Calu3 (cell line): ENCODE measurements around the gene ALDH9A1. TPM values are rescaled to one million over a fixed set of nuclear protein-coding genes. Genes with fewer than 3 reads are reported as not detected.
A peak's percentile ranks its signal among the peaks of the same experiment; 100 is the strongest.

Experiments used
- BruUV-seq: library from RNA; stranded (reverse); fragments of 400-500 nt; replicated peaks from 2 replicates; lab custom pipeline; 2021; lab: Mats Ljungman, UMichigan
- CTCF ChIA-PET: fragments of 300-600 bp; sonication (Branson Sonifier 250); formaldehyde crosslinking; loops from one replicate; lab custom pipeline; 2022; ENCODE audit warnings: antibody characterized with exemption; lab: Charles Lee
- DNase-seq: peaks from one replicate; pipeline ENCODE4 v3.0.0; 2022
- H3K27ac Mint-ChIP-seq: one replicate; pipeline ENCODE4 v1.8.0; 2022; ENCODE audit warnings: mixed read lengths; ENCODE audit not compliant: unreplicated experiment
- H3K27me3 Mint-ChIP-seq: one replicate; pipeline ENCODE4 v1.8.0; 2022; ENCODE audit warnings: mixed read lengths; ENCODE audit not compliant: unreplicated experiment
- H3K36me3 Mint-ChIP-seq: one replicate; pipeline ENCODE4 v1.8.0; 2022; ENCODE audit warnings: mild to moderate bottlenecking, moderate library complexity, mixed read lengths; ENCODE audit not compliant: insufficient read depth, unreplicated experiment
- H3K4me1 Mint-ChIP-seq: one replicate; pipeline ENCODE4 v1.8.0; 2022; ENCODE audit warnings: mild to moderate bottlenecking, low read depth, mixed read lengths; ENCODE audit not compliant: unreplicated experiment
- H3K4me3 Mint-ChIP-seq: one replicate; pipeline ENCODE4 v1.8.0; 2022; ENCODE audit warnings: mild to moderate bottlenecking, low read depth, moderate library complexity, mixed read lengths; ENCODE audit not compliant: unreplicated experiment
- H3K9me3 Mint-ChIP-seq: one replicate; pipeline ENCODE4 v1.8.0; 2022; ENCODE audit warnings: low read depth, mixed read lengths; ENCODE audit not compliant: unreplicated experiment
- intact Hi-C: fragments of 100-400 bp; cut with micrococcal nuclease; formaldehyde crosslinking; loops from one replicate; pipeline ENCODE4 v1.10.0; 2022; ENCODE audit not compliant: unreplicated experiment
- total RNA-seq: library from RNA; stranded (reverse); gene quantifications from 2 replicates; pipeline ENCODE4 v1.2.3, GENCODE V29; 2022
- TF ChIP-seq, protein P1 (sequence below): fragments of 200-600 bp; IDR thresholded peaks from one replicate; pipeline ENCODE4 v1.8.0; 2022; ENCODE audit warnings: antibody characterized with exemption; ENCODE audit not compliant: unreplicated experiment

The ALDH9A1 gene
- total RNA-seq, 1 experiment from 2014 or later, result 57.0 TPM

DNA sequence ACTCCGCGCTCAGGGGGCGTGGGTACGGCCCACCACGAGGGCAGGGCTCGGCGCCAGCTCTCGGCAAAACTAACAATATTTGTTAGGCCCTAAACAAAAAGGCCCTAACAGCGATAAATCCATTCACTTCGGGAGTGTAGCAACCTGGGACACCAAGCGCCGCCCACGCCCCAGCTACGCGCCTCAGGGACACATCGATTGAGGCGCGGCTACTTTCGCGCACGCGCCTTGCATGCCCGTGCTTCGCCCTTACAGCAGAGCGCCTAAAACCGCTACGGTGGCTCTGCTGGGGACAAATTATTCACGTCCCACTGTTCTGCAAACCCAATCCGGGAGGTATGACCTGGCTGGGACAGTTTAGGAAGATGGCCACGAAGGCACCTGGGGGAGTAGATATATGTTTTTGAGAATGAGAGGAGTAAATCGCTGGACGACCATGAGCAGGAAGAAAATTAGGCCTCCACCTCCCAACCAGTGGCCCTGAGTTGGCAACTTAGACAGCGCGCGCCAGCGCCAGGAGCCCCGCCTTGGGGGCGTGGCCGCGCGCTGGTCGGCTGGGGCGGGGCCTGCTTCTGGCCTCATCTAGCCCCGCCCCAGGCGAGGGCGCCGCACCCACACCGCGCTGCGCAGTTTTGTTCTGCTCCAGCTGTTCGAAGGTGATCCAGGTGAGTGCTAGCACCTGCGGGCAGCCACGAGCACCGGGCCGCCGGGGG is 67.6 kb downstream of the ALDH9A1 start, which contains the start of gene MGST3:
TSS of gene MGST3 (plus strand) at position 606 of the 713 bp plus-strand sequence. CDS start 18,614 bp downstream, outside the sequence.
- Mint-ChIP-seq H3K27ac (no peak within 1 kb of the TSS), H3K9me3 (no peaks in the 10 kb centered on the region), H3K36me3 (no peaks in the 10 kb centered on the region), H3K4me3 (no peak within 1 kb of the TSS), H3K4me1 (no peaks in the 10 kb centered on the region), H3K27me3 (no peaks in the 10 kb centered on the region)
- CTCF ChIA-PET, result interaction anchor here (0.5 to 0.9 kb wide), 3 partner anchors 29 to 163 kb away, joined by 3 to 4 read pairs (median 3); no protein-coding TSS in a partner anchor
- BruUV-seq, result no TSS peak
- TF ChIP-seq, protein P1, sequence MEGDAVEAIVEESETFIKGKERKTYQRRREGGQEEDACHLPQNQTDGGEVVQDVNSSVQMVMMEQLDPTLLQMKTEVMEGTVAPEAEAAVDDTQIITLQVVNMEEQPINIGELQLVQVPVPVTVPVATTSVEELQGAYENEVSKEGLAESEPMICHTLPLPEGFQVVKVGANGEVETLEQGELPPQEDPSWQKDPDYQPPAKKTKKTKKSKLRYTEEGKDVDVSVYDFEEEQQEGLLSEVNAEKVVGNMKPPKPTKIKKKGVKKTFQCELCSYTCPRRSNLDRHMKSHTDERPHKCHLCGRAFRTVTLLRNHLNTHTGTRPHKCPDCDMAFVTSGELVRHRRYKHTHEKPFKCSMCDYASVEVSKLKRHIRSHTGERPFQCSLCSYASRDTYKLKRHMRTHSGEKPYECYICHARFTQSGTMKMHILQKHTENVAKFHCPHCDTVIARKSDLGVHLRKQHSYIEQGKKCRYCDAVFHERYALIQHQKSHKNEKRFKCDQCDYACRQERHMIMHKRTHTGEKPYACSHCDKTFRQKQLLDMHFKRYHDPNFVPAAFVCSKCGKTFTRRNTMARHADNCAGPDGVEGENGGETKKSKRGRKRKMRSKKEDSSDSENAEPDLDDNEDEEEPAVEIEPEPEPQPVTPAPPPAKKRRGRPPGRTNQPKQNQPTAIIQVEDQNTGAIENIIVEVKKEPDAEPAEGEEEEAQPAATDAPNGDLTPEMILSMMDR, result no peak
- intact Hi-C loops, result loop anchor here (2.0 to 10.0 kb wide), 2 partner anchors 66 to 214 kb away; no protein-coding TSS in a partner anchor
- DNase-seq, result peak; percentile 96

DNA sequence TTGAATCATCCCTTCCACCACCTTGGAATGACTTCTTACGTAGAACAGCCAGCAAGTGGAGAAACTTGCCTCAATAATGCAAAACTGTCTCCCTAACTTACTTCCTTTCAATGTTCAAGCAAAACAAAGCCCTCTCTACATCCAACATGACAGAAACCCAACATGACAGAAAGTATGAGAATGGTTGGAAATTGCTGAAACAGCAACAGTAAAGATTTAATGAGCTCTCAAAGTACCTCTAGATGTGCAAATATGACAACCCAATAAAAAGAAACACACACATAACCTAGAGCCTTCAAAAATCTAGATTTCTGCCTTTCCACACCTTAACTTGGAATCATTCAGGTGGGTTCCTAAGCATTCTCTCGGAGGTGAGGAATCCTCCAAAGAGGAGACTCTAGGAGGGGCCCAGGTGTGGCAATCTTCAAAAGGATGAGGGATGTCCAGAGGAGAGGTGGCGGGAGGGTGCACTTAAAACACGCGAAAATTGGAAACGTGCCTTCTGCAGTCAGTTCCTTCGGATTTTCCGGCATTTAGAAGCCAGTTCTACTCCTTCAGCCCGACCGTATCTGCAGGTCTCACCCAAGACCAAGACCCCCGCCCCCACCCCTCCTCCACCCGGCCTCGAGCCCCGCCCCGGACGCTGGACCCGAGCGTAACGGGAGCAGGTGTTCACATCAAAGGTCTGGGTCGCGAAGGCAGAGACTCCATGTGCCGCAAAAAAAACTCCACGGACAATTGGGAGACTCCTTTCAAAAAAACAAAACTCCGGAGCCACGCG is 68.3 kb downstream of the ALDH9A1 start:
- Mint-ChIP-seq H3K4me3 (no peak overlapping the region), H3K27me3 (no peaks in the 10 kb centered on the region), H3K9me3 (no peaks in the 10 kb centered on the region), H3K27ac (no peak overlapping the region), H3K36me3 (no peaks in the 10 kb centered on the region), H3K4me1 (no peaks in the 10 kb centered on the region)
- CTCF ChIA-PET, result interaction anchor here (0.8 to 0.9 kb wide), 2 partner anchors 28 to 33 kb away, joined by 3 read pairs; no protein-coding TSS in a partner anchor
- intact Hi-C loops, result loop anchor here (2.0 to 10.0 kb wide), 2 partner anchors 67 to 215 kb away; no protein-coding TSS in a partner anchor
- TF ChIP-seq, protein P1, result no peak
- no peak for DNase-seq
- BruUV-seq, result TSS peak; percentile 88

GRCh38 chr1:165629151-165629550 is 69.2 kb downstream of the ALDH9A1 start:
- H3K4me1 Mint-ChIP-seq, result no peaks in the 10 kb centered on the region
- BruUV-seq, result no TSS peak
- H3K4me3 Mint-ChIP-seq, result no peak overlapping the region
- no peaks in the 10 kb centered on the region for H3K9me3 Mint-ChIP-seq
- DNase-seq, result no peak
- no peak overlapping the region for H3K27ac Mint-ChIP-seq
- CTCF ChIA-PET, result no interaction called here
- intact Hi-C loops, result no loop called here
- H3K36me3 Mint-ChIP-seq, result no peaks in the 10 kb centered on the region
- no peaks in the 10 kb centered on the region for H3K27me3 Mint-ChIP-seq
- TF ChIP-seq, protein P1, result no peak

GRCh38 chr1:165628147-165628822 is 70.1 kb downstream of the ALDH9A1 start:
- Mint-ChIP-seq H3K36me3 (no peaks in the 10 kb centered on the region), H3K9me3 (no peaks in the 10 kb centered on the region), H3K27me3 (no peaks in the 10 kb centered on the region), H3K4me3 (no peak overlapping the region), H3K4me1 (no peaks in the 10 kb centered on the region), H3K27ac (no peak overlapping the region)
- CTCF ChIA-PET, result no interaction called here
- TF ChIP-seq, protein P1, result no peak
- DNase-seq, result no peak
- intact Hi-C loops, result no loop called here
- BruUV-seq, result no TSS peak
